Smooth muscle cell (in vitro differentiated cells): ENCODE results near the gene DTNB. TPM values are rescaled to one million over a fixed set of nuclear protein-coding genes. Genes with fewer than 3 reads are reported as not detected.

Experiments used
- DNase-seq: peaks from one replicate; lab custom pipeline; 2025; ENCODE audit not compliant: unreplicated experiment; lab: John Stamatoyannopoulos, UW
- H2AFZ ChIP-seq: fragments of 200-600 bp; sonication (generic); 2 replicates; pipeline ENCODE4 v1.6.0; 2016; ENCODE audit warnings: antibody characterized with exemption, low read depth, mild to moderate bottlenecking
- H3F3A ChIP-seq: fragments of 200-600 bp; sonication (generic); 2 replicates; pipeline ENCODE4 v1.6.0; 2017; ENCODE audit warnings: antibody characterized with exemption, low read depth
- H3K27ac ChIP-seq: fragments of 200-600 bp; sonication (generic); 2 replicates; pipeline ENCODE4 v1.5.1; 2016; ENCODE audit warnings: low read depth, mild to moderate bottlenecking
- H3K27me3 ChIP-seq: fragments of 200-600 bp; sonication (generic); 2 replicates; pipeline ENCODE4 v1.6.1; 2016; ENCODE audit warnings: low read depth, mild to moderate bottlenecking
- H3K36me3 ChIP-seq: fragments of 200-600 bp; sonication (generic); 2 replicates; pipeline ENCODE4 v1.5.1; 2016; ENCODE audit warnings: low read depth
- H3K4me1 ChIP-seq: fragments of 200-600 bp; sonication (generic); 2 replicates; pipeline ENCODE4 v1.5.1; 2016; ENCODE audit warnings: low read depth
- H3K4me2 ChIP-seq: fragments of 200-600 bp; sonication (generic); 2 replicates; pipeline ENCODE4 v1.6.0; 2016; ENCODE audit warnings: mild to moderate bottlenecking
- H3K4me3 ChIP-seq: fragments of 200-600 bp; sonication (generic); 2 replicates; pipeline ENCODE4 v1.5.1; 2016; ENCODE audit warnings: mild to moderate bottlenecking
- H3K79me2 ChIP-seq: fragments of 200-600 bp; sonication (generic); 2 replicates; pipeline ENCODE4 v1.6.0; 2016; ENCODE audit warnings: low read depth, mild to moderate bottlenecking
- H3K9ac ChIP-seq: fragments of 200-600 bp; sonication (generic); 2 replicates; pipeline ENCODE4 v1.6.0; 2016; ENCODE audit warnings: low read depth
- H3K9me3 ChIP-seq: fragments of 200-600 bp; sonication (generic); replicated peaks from 2 replicates; pipeline ENCODE4 v1.5.1; 2016; ENCODE audit warnings: low read depth
- H4K20me1 ChIP-seq: fragments of 200-600 bp; sonication (generic); 2 replicates; pipeline ENCODE4 v1.6.0; 2016; ENCODE audit warnings: low read depth
- CTCF ChIP-seq: fragments of 200-600 bp; sonication (generic); IDR thresholded peaks from 2 replicates; pipeline ENCODE4 v1.5.1; 2017; ENCODE audit warnings: borderline replicate concordance, mild to moderate bottlenecking, antibody characterized with exemption; ENCODE audit not compliant: insufficient read depth, poor library complexity, severe bottlenecking
- whole genome bisulfite sequencing: methylation state at CpG from one replicate; pipeline ENCODE4 v1.1.7; 2016; ENCODE audit warnings: low lambda C conversion rate; 5-methylcytosine and 5-hydroxymethylcytosine counted together
- polyA plus RNA-seq: library from polyadenylated mRNA; unstranded; fragments of >200 nt; fragmentation: Nextera tagmentation; extraction: Ambion mirVana; gene quantifications from 2 replicates; pipeline ENCODE4 v1.2.1, GENCODE V29; 2016
- total RNA-seq: library from RNA; depleted of rRNA; stranded (reverse); fragments of >200 nt; gene quantifications from 2 replicates; pipeline ENCODE4 v1.2.3, GENCODE V29; 2014

Gene DTNB
- total and polyA plus RNA-seq, 2 experiments from 2014 or later = 4.9 to 5.4 TPM

DNA sequence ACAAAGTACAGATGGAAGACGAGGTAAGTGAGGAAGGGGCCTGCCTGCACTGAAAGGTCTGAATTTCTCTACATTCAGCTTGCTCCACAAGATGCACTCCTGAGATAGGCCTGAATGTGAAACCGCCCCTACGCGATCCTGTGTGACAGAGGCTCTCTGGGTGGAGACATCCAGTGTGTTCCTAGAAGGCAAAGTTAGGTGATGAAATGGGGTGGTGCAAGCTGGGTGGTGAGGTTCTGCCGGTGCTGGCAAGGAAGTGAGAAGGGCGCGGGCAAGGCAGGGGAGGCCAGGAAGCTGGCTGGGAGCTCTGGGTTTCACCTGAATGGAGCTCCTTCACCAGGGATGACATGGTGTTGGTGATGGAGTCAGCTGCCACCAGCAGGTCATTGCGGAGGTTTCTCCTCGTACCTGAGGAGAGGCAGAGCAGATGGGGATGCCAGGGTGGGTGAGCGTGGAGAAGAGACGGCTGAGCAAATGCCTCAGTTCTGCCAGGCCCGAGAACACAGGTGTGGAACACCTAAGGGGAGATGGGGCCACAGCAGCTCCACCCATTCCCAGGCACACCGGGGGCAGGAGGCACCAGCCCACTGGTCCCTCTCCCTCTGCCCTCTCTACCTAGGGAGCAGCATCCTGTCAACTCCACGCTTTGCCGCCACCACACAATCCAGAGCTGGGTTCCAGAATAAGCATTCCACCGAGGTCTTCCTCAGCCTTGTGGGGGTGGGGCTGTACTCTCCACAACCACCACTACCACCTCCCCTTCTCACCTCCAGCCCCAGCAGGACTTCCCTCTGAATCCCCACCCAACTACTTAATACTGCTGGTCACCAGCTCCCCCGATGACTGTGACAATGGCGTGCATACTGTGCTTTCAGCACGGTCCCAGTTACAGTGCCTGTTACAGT is 286.2 kb downstream of the DTNB start:
- Histone ChIP-seq H4K20me1 (no peaks in the 10 kb centered on the region), H3K9ac (no peak overlapping the region), H3K27ac (no peak overlapping the region), H3K27me3 (no peaks in the 10 kb centered on the region), H3K79me2 (no peaks in the 10 kb centered on the region), H3K36me3 (no peaks in the 10 kb centered on the region), H3K4me3 (no peak overlapping the region), H3K9me3 (no peaks in the 10 kb centered on the region), H3F3A (no peaks in the 10 kb centered on the region), H3K4me2 (no peak overlapping the region), H2AFZ (no peak overlapping the region), H3K4me1 (no peaks in the 10 kb centered on the region)
- DNase-seq = no peak
- TF ChIP-seq CTCF = no peak
- WGBS = 94% methylated on average over 19 of the region's 19 CpGs

GRCh38 chr2:25385910-25386309 is 287.5 kb downstream of the DTNB start:
- 85% methylated on average over 8 of the region's 8 CpGs for WGBS
- TF ChIP-seq CTCF = no peak

GRCh38 chr2:25383806-25384205 is 289.6 kb downstream of the DTNB start:
- H3K79me2 ChIP-seq = no peaks in the 10 kb centered on the region
- H3K27ac ChIP-seq = no peak overlapping the region
- no peaks in the 10 kb centered on the region for H4K20me1 ChIP-seq
- H3K27me3 ChIP-seq = no peaks in the 10 kb centered on the region
- no peaks in the 10 kb centered on the region for H3K9me3 ChIP-seq
- no peaks in the 10 kb centered on the region for H3K4me1 ChIP-seq
- H3K36me3 ChIP-seq = no peaks in the 10 kb centered on the region
- 94% methylated on average over 9 of the region's 9 CpGs for WGBS
- H3K9ac ChIP-seq = no peak overlapping the region
- no peak for DNase-seq
- H3F3A ChIP-seq = no peaks in the 10 kb centered on the region
- TF ChIP-seq CTCF = no peak
- no peak overlapping the region for H3K4me2 ChIP-seq
- H3K4me3 ChIP-seq = no peak overlapping the region
- no peak overlapping the region for H2AFZ ChIP-seq

More at GRCh38 chr2:25385910-25386309, 287.5 kb downstream of the DTNB start:
- Histone ChIP-seq H3K9me3 (no peaks in the 10 kb centered on the region), H3K4me2 (no peak overlapping the region), H3K4me3 (no peak overlapping the region), H3K79me2 (no peaks in the 10 kb centered on the region), H3F3A (no peaks in the 10 kb centered on the region), H3K27me3 (no peaks in the 10 kb centered on the region), H3K36me3 (no peaks in the 10 kb centered on the region), H3K9ac (no peak overlapping the region), H4K20me1 (no peaks in the 10 kb centered on the region), H3K27ac (no peak overlapping the region), H3K4me1 (no peaks in the 10 kb centered on the region), H2AFZ (no peak overlapping the region)
- no peak for DNase-seq
